Caco-2 (cell line): ENCODE data around the gene ZNF331. TPM values are rescaled to one million over a fixed set of nuclear protein-coding genes. Genes with fewer than 3 reads are reported as not detected.

Experiments
- BruUV-seq: library from RNA; stranded (reverse); fragments of 400-500 nt; replicated peaks from 2 replicates; lab custom pipeline; 2021; lab: Mats Ljungman, UMichigan
- CTCF ChIA-PET: fragments of 300-600 bp; sonication (Branson Sonifier 250); formaldehyde crosslinking; loops from one replicate; lab custom pipeline; 2022; ENCODE audit warnings: antibody characterized with exemption; lab: Charles Lee
- POLR2A ChIA-PET: fragments of 300-600 bp; sonication (Branson Sonifier 250); formaldehyde crosslinking; loops from one replicate; lab custom pipeline; 2022; ENCODE audit warnings: antibody characterized with exemption; lab: Charles Lee
- DNase-seq, 2 experiments: peaks; one replicate each; pipeline versions ENCODE4 v3.0.0 to v3.0.0-alpha.2; 2020 to 2022
- H3K27me3 ChIP-seq: replicated peaks from 2 replicates; pipeline ENCODE4 v1.6.0; 2011; ENCODE audit warnings: low read length; ENCODE audit not compliant: control insufficient read depth, insufficient read depth
- H3K36me3 ChIP-seq: 2 replicates; pipeline ENCODE4 v1.5.1; 2011; ENCODE audit warnings: low read length; ENCODE audit not compliant: control insufficient read depth, insufficient read depth
- H3K4me1 ChIP-seq: fragments of 250-450 bp; sonication (Bioruptor Pico); 2 replicates; pipeline ENCODE4 v1.5.1; 2020; ENCODE audit warnings: mild to moderate bottlenecking
- H3K4me3 ChIP-seq: 2 replicates; pipeline ENCODE4 v1.5.1; 2011; ENCODE audit warnings: low read depth, mild to moderate bottlenecking, control low read depth, low read length
- H3K9me3 ChIP-seq: fragments of 250-450 bp; sonication (Bioruptor Pico); 2 replicates; pipeline ENCODE4 v1.5.1; 2020; ENCODE audit warnings: mild to moderate bottlenecking, moderate library complexity
- H3K27ac Mint-ChIP-seq: one replicate; pipeline ENCODE4 v1.8.0; 2022; ENCODE audit warnings: mixed read lengths; ENCODE audit not compliant: unreplicated experiment
- H3K27me3 Mint-ChIP-seq: one replicate; pipeline ENCODE4 v1.8.0; 2022; ENCODE audit warnings: mixed read lengths; ENCODE audit not compliant: insufficient read depth, unreplicated experiment
- H3K36me3 Mint-ChIP-seq: one replicate; pipeline ENCODE4 v1.8.0; 2022; ENCODE audit warnings: mild to moderate bottlenecking, mixed read lengths; ENCODE audit not compliant: insufficient read depth, unreplicated experiment
- H3K4me1 Mint-ChIP-seq: one replicate; pipeline ENCODE4 v1.8.0; 2022; ENCODE audit warnings: low read depth, mixed read lengths; ENCODE audit not compliant: unreplicated experiment
- H3K4me3 Mint-ChIP-seq: one replicate; pipeline ENCODE4 v1.8.0; 2022; ENCODE audit warnings: mild to moderate bottlenecking, moderate library complexity, mixed read lengths; ENCODE audit not compliant: unreplicated experiment
- H3K9me3 Mint-ChIP-seq: one replicate; pipeline ENCODE4 v1.8.0; 2022; ENCODE audit warnings: mixed read lengths; ENCODE audit not compliant: unreplicated experiment
- intact Hi-C: fragments of 100-400 bp; cut with micrococcal nuclease; formaldehyde crosslinking; loops from one replicate; pipeline ENCODE4 v1.10.0; 2022; ENCODE audit not compliant: unreplicated experiment
- total RNA-seq: library from RNA; stranded (reverse); gene quantifications from 2 replicates; pipeline ENCODE4 v1.2.3, GENCODE V29; 2022
- TF ChIP-seq, protein P1 (sequence below), 2 experiments: fragments of 200-600 bp in 1 of 2; IDR thresholded peaks; 1 replicate in 1 of 2; 2 replicates in 1 of 2; pipeline versions ENCODE4 v1.5.1 to v1.8.0; 2011 to 2022; ENCODE audit warnings: antibody characterized with exemption in 1 of 2, control low read depth in 1 of 2, inconsistent platforms in 1 of 2, low read depth in 1 of 2, low read length in 1 of 2, mild to moderate bottlenecking in 1 of 2, moderate library complexity in 1 of 2; ENCODE audit not compliant: insufficient read depth in 1 of 2, severe bottlenecking in 1 of 2, unreplicated experiment in 1 of 2

Gene ZNF331
- total RNA-seq, 1 experiment from 2014 or later, result 42.2 TPM

DNA sequence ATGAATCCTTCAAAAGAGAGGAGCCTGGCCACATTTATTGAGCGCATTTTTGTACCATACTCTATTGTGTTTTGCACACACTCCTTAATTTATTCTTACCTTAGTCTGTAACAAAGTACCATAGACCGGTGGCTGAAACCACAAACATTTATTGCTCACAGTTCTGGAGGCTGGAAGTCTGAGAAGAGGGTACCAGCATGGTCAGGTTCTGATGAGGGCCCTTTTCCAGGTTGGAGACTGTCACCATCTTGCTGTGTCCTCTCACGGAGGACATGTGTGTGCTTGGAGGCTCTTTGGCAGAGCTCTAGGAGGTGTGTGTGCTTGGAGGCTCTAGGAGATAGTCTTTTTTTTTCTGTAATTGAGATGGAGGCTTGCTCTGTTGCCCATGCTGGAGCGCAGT, 2.1 kb downstream of the ZNF331 start:
- no peak overlapping the region for H3K4me3 Mint-ChIP-seq
- Histone ChIP-seq H3K36me3 (peaks cover 1% of the 10 kb centered on the region; the same call in 1 of the 2 replicates), H3K9me3 (no peaks in the 10 kb centered on the region), H3K27me3 (no peaks in the 10 kb centered on the region), H3K4me1 (peaks cover 18% of the 10 kb centered on the region), H3K4me3 (no peak overlapping the region)
- no peak for DNase-seq
- H3K27me3 Mint-ChIP-seq, result no peaks in the 10 kb centered on the region
- BruUV-seq, result no TSS peak
- H3K4me1 Mint-ChIP-seq, result peaks cover 3% of the 10 kb centered on the region
- H3K9me3 Mint-ChIP-seq, result no peaks in the 10 kb centered on the region
- POLR2A ChIA-PET, result no interaction called here
- H3K27ac Mint-ChIP-seq, result no peak overlapping the region
- intact Hi-C loops, result no loop called here
- TF ChIP-seq, protein P1, sequence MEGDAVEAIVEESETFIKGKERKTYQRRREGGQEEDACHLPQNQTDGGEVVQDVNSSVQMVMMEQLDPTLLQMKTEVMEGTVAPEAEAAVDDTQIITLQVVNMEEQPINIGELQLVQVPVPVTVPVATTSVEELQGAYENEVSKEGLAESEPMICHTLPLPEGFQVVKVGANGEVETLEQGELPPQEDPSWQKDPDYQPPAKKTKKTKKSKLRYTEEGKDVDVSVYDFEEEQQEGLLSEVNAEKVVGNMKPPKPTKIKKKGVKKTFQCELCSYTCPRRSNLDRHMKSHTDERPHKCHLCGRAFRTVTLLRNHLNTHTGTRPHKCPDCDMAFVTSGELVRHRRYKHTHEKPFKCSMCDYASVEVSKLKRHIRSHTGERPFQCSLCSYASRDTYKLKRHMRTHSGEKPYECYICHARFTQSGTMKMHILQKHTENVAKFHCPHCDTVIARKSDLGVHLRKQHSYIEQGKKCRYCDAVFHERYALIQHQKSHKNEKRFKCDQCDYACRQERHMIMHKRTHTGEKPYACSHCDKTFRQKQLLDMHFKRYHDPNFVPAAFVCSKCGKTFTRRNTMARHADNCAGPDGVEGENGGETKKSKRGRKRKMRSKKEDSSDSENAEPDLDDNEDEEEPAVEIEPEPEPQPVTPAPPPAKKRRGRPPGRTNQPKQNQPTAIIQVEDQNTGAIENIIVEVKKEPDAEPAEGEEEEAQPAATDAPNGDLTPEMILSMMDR (IDR thresholded peaks at IDR 0.05; ENCODE audit: insufficient read depth in 1 of 2, low read depth in 1 of 2, low read length in 1 of 2, severe bottlenecking in 1 of 2, unreplicated experiment in 1 of 2), result no peak
- CTCF ChIA-PET, result no interaction called here
- H3K36me3 Mint-ChIP-seq, result peaks cover 77% of the 10 kb centered on the region

DNA sequence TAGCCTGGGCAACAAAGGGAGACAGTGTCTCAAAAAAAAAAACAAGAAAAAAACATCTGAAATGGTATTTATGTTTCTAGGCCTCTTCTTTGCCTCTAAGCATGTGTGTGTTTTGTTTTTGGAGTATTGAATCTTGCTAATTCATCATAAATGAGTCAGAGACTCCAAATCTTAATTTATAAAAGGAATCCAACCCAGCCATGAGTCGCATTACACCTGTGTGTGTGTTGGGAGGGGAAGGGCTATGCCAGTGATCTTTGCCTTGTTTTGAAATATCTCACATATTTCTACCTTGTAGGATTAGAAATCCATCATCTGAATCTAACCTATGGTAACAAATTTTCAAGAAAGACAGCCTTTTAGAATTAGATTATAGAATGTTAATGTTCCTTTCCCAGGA, 4.0 kb downstream of the ZNF331 start:
- H3K27ac Mint-ChIP-seq, result no peak overlapping the region
- Histone ChIP-seq H3K9me3 (no peaks in the 10 kb centered on the region), H3K36me3 (peaks cover 1% of the 10 kb centered on the region), H3K4me3 (no peak overlapping the region), H3K27me3 (no peaks in the 10 kb centered on the region), H3K4me1 (peaks cover 5% of the 10 kb centered on the region)
- no peaks in the 10 kb centered on the region for H3K27me3 Mint-ChIP-seq
- H3K36me3 Mint-ChIP-seq, result peaks cover 86% of the 10 kb centered on the region
- no peaks in the 10 kb centered on the region for H3K9me3 Mint-ChIP-seq
- TF ChIP-seq, protein P1 (IDR thresholded peaks at IDR 0.05; ENCODE audit: insufficient read depth in 1 of 2, low read depth in 1 of 2, low read length in 1 of 2, severe bottlenecking in 1 of 2, unreplicated experiment in 1 of 2), result no peak
- BruUV-seq, result no TSS peak
- POLR2A ChIA-PET, result no interaction called here
- H3K4me1 Mint-ChIP-seq, result peaks cover 6% of the 10 kb centered on the region
- DNase-seq, result no peak
- H3K4me3 Mint-ChIP-seq, result no peak overlapping the region
- CTCF ChIA-PET, result no interaction called here
- intact Hi-C loops, result no loop called here

DNA sequence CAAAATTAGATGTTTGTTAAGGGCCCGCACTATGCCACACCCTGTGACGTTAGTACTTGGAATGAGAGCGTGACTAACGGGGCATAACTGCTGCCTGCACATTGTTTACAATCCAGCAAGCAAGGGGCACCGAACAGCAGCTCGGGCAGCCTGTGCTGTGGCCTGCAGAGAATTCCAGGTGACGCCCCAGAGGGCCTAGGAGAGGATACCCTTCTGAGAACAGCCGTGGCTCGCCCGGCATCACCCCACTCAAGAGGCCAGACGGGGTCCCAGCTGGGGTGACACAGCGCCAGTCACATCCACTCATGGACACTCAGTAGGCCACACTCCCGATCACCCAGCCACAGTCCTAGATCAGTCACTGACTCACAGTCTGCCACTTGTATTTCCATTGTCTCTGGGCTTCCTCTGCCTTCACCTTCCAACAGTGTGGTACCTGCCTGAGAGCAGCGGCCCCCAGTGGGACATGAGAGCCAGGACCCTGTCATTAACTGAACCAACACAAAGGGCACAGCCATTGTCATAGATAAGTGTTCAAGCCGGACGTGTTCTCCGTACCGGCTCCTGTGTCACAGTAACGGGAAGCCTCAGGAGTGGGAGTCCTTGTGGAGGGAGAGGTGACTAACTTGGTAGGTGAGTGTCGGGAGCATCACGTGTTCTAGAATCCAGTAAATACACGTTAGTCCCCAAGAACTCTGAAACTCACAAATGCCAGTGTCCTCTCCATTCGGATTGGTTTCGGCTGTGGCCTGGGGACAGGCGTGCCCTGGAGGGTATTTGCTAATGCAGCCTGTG, 7.5 kb downstream of the ZNF331 start:
- DNase-seq, result peak in 1 of 2 experiments; percentile 39
- peaks cover 6% of the 10 kb centered on the region for H3K4me1 Mint-ChIP-seq
- POLR2A ChIA-PET, result no interaction called here
- no peaks in the 10 kb centered on the region for H3K9me3 Mint-ChIP-seq
- CTCF ChIA-PET, result no interaction called here
- H3K27me3 ChIP-seq, result no peaks in the 10 kb centered on the region
- H3K27ac Mint-ChIP-seq, result peak overlapping the region; percentile 34
- H3K9me3 ChIP-seq, result no peaks in the 10 kb centered on the region
- no peaks in the 10 kb centered on the region for H3K27me3 Mint-ChIP-seq
- TF ChIP-seq, protein P1 (IDR thresholded peaks at IDR 0.05; ENCODE audit: insufficient read depth in 1 of 2, low read depth in 1 of 2, low read length in 1 of 2, severe bottlenecking in 1 of 2, unreplicated experiment in 1 of 2), result no peak
- no peaks in the 10 kb centered on the region for H3K4me1 ChIP-seq
- H3K36me3 ChIP-seq, result no peaks in the 10 kb centered on the region; the same call in 1 of the 2 replicates
- H3K36me3 Mint-ChIP-seq, result peaks cover 82% of the 10 kb centered on the region
- no TSS peak for BruUV-seq
- intact Hi-C loops, result no loop called here
- no peak overlapping the region for H3K4me3 ChIP-seq
- H3K4me3 Mint-ChIP-seq, result no peak overlapping the region
